Femur (tissue), 1 donor: ENCODE data around the gene MS4A14.
"Not testable (repeated sequence)": the region's sequence is repeated elsewhere in the genome, so short reads cannot be mapped to it uniquely, and the experiment has no call there.

Experiments
- DNase-seq: peaks from one replicate; pipeline ENCODE4 v3.0.0-alpha.2; 2017

The MS4A14 gene, protein sequence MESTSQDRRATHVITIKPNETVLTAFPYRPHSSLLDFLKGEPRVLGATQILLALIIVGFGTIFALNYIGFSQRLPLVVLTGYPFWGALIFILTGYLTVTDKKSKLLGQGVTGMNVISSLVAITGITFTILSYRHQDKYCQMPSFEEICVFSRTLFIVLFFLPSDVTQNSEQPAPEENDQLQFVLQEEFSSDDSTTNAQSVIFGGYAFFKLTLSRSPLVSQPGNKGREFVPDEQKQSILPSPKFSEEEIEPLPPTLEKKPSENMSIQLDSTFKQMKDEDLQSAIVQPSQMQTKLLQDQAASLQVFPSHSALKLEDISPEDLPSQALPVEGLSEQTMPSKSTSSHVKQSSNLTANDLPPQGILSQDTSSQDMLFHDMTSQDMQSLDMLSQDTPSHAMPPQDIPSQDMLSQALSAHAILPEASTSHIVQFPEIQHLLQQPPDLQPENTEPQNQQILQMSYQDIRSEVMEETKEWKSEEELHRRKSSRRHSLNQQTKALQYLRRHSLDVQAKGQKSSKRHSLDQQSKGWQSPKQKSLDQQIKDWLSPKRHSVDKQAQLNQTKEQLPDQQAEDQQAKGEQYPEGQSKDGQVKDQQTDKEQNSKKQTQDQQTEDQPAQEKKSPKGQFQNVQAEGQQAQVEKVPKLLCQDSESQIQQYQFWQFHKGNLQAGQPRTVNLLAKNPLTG

DNA sequence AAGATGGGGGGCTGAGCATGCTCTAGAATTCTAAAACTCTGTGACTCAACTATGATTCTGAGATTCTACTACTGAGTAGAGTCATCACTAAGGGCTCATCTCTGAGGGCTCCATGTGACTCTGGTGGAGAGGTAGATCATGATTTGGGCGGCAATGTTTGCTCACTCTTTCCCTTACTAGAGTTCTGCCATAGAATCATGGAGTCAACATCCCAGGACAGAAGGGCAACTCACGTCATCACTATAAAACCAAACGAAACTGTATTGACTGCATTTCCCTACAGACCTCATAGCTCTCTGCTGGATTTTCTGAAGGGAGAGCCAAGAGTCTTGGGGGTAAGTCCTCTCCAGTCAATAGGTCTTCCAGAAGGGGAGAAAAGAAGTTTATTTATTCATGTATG is at the start of gene MS4A14:
Gene MS4A14 (plus strand): TSS at position 78 of the 400 bp plus-strand sequence. CDS start 120 bp downstream, at position 198.
- DNase-seq, result no peak

DNA sequence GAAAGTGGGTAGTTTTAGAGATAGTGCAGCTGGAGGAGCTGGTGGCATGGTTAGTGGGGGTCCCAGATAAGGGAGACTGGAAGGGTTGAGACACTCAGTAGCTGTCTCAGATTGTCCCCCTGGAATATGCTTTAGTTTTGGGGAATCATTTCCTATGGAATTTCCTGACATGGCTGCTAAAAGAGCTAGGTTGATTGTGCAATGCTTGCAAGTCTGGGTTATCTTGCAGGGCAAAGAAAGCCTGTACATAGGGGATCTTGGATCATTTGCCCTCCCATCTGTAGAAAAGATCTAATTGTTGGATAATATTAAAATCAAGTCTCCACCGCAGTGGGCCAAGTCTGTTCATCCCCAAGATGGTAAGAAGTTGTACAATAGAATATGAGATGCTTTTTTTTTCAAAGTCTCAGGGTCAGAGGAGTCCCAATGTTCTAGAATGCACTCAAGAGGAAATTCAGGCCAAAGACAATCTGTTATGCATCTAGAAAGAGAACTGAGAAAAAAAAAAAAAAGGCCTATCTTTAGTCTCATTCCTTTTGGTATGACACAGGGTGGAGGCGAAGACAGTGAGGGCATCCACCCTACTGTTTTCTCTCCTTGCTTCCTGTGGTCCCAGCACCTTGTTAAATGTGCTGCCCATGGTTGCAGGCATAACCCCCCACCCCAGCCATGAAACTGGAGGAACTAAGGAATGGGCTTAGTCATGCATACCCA is 49.0 kb upstream of the MS4A14 start:
- no peak for DNase-seq

DNA sequence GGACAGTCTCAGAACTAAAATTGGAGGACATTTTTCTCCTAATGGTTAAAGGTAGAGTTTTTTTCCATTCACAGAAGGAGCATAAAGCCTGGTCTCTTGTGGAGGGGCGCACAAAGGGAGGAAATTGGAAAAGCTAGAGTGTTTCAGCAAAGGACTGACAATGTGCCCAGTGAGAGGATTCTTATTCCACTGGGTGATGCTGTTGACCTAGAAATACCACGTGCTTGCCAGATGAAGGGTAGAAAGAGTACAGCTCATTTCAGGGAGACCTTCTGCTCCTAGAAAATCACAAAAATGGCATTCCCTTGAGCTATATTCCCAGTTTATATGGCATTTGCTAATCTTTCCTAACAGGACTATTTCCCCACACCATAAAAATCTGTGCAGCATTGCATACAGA is 48.1 kb upstream of the MS4A14 start:
- no peak for DNase-seq

DNA sequence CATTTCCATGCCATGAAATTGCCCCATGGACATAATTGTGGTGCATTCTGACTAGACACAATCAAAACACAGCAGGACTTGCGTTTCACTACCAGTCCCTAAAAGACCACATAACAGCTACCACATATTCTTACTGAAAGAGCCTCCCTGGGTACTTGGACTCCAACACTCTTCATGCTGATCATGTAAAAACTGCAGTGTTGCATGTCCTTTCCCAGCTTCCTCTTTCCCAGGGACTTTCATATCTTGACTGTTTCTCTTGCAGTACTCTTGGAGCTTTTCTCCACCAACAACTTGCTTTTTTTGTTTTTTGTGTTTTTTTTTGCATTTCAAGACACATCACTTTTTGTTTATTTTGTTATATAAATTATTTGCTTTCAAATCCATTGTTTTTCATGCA is 46.3 kb upstream of the MS4A14 start:
- DNase-seq, result no peak

DNA sequence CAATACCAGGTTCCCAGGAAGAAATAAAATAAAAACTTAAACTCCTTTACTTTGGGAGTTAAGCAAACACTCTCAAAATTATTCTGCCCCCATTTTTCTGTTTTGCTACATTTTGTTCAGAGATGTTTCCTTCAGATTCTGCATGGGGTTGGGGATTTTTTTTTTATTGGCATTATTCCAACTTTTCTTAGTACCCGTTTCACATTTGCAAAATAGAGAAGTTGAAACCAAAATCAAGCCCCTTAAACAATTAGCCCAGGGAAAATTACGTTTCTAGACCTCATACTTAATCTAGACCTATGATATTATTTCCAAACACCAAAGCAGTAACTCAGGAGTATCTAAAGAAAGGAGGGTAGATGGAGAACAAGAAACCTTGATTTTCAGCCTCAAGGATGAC is 38.5 kb upstream of the MS4A14 start:
- no peak for DNase-seq

DNA sequence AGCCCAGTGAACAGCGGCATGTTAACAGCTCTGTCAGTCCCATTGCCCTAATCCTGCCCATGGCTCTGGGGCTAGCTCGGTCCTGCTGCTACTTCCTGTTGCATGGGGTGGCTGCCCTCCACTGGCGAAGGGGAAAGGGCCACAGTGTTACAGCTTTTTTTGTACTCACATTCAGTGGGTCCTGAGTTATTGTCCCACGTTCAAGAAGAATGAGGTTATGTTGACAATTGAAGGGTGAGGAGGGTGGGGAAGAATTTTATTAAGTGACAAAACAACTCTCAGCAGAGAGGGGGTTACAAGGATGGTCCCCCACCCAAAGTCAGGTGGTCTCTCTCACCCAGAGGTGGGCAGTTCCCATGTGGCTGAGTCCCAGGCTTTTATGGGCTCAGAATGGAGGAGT is 35.6 kb upstream of the MS4A14 start:
- no peak for DNase-seq

DNA sequence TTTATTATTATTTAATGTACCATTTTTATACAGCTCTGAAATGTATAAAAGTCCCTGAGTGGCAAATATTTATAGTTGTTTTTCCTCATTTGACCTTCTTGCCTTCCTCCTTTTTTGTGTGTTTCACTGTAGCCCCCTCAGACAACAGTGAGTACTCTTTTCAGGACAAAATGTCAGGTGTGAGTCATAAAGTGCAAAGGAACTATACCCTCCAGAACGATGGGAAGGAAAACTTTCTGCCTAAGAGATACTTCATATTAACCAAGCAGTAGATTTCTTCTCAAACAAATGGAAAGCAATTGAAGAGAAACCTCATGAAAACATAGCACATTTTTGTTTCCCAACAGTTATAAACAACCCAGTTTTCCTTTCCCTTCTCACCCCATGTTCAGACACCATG is 34.0 kb upstream of the MS4A14 start:
- DNase-seq, result no peak

DNA sequence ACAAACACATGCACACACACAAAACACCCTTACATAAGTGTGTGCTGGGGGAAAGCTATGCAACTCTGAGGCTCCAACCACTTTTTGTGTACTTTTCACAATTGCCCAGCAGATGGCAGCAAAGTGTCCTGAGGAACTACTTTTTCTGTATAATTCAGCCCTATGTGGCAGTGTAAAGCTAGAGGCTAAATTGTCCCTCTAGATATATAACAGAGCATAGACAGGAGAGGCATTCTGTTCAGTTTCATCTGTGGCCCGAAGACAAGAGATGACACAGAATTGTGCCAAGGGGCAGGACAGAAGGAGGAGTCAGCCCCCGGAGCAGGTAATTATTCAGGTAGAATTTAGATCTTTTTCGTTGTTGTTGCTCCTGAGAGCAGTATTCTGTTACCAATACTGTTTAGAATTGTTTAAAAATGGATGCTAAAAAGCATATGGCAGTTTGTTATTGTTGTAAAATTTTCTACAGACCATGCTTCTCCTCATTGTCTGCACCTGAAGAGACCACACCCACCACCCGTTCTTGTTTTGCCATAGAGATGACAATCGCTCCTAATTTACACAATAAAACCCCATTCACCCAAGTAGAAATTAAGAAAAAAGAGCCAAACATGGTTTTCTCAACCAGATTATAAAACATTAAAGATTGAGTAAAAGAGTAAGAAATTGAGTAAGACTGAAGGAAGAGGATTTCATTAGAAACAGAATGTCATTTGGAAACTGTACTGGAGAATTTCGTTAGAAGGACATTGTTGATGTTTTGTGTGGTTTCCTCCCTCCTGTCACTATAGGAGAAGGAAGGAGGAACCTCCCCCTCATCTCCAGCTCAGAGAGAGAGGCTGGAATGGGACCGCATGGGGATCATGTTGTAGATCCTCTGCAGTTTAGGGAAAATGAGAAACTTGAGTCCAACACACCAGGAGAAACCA is 32.5 kb upstream of the MS4A14 start:
- DNase-seq, result peak; percentile 70

DNA sequence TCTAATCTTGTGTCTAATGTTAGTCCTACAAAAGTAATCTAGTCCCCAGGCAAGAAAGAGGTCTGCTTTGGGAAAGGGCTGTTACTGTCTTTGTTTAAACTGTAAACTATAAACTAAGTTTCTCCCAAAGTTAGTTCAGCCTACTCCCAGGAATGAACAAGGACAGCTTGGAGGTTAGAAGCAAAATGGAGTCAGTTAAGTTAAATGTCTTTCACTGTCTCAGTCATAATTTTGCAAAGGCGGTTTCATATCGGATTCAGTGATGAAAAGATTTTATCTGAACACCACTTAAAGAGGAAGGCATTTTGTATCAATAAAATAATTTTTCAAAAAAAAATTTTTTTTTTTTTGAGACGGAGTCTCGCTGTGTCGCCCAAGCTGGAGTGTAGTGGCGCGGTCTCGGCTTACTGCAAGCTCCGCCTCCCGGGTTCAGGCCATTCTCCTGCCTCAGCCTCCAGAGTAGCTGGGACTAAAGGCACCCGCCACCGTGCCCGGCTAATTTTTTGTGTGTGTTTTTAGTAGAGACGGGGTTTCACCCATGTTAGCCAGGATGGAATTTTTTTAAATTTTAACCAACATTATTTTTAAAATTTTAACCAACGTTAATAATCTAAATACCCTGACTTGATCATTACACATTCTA is 29.9 kb upstream of the MS4A14 start:
- not testable (repeated sequence) for DNase-seq

DNA sequence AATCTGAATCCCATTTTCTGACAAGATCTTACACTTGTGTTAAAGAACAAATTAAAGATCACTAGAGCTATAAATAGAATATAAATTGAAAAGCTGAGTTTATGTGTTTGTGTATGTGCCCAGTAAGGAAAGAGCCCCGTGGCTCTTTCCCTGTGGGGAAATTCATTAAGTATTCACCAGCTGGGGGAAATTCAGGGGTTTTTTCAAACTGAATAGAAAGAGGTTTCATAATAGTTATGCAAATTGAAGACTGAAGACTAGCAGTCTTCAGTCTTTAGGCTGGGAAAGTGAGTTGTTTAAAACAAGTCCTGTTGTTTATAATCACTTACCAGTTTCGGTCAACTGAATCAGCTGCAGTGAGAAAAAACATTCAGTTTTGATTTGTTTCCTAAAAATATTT is 29.2 kb upstream of the MS4A14 start:
- no peak for DNase-seq

DNA sequence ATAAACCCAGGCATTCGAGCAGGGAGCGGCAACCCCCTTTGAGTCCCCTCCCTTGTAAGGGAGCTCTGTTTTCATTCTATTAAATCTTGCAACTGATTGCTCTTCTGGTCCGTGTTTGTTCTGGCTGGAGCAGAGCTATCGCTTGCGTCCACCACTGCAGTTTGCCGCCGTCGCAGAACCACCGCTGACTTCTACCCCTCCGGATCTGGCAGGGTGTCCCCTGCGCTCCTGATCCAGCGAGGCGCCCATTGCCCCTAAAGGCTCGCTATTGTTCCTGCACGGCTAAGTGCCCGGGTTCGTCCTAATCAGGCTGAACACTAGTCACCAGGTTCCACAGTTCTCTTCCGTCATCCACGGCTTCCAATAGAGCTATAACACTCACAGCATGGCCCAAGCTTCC is 28.4 kb upstream of the MS4A14 start:
- no peak for DNase-seq

DNA sequence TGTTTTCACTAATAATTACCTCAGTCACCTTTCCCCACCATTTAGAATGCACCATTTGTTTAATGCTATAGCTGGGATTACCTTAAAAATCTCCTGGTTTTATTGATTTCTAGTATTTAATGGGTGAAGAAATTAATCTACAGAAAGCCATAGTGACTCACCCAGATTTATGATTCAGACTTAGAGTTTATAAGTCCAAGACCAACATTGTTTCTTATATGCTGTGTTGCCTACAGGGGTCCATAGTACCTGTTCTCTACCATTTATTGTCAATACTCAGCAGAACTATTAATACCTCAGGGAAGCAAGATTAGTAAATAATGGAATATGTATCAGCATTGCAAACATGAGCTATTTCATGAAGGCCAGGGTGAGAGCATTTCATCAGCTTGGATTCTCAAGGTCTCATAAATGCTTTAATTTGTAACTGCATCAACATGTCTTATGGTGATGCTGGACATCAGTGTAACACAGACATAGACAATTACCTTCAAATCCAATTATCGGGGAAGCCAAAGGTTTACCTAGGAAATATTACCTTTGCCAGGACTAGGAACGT is 25.9 kb upstream of the MS4A14 start:
- DNase-seq, result no peak

DNA sequence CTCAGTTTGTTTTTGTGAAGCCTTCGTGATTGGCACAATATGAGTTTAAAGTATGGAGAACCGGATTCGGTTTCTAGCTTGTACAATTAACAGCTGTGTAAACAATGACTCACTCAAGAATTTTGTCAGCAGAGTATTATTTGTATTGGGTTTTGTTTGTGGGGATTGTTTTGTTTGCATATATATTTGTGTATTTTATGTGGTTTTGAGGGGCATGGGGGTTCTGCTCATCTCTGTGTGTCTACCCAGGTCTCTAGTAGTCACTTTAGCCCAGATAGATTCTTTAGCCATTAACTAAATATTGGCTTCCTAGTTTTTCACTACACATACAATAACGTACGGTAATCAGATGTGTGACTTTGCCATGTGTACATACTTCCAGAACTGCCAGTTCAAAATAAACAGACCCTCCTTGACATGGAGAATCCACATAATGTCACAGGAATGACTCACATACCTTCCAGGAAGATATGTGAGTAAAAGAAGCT is 25.4 kb upstream of the MS4A14 start:
- DNase-seq, result no peak

DNA sequence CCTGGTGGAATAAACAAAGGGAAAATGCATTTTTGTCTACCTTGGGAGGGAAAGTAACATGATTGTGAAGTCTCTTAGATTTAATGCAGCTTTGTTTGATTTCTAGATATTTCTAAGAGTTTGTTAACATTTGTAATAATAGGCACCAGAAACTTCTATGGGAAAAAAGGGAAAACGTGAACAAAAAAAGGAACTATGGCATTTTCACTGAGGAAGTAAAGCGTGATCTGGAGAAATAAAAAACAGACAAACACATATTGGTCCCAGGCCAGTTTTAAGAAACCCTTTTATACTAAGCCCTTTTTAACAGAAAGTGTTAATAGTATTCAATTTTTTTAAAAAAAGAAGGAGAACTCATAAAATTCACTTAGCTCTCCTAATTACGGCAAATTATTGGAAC is 24.9 kb upstream of the MS4A14 start:
- no peak for DNase-seq

DNA sequence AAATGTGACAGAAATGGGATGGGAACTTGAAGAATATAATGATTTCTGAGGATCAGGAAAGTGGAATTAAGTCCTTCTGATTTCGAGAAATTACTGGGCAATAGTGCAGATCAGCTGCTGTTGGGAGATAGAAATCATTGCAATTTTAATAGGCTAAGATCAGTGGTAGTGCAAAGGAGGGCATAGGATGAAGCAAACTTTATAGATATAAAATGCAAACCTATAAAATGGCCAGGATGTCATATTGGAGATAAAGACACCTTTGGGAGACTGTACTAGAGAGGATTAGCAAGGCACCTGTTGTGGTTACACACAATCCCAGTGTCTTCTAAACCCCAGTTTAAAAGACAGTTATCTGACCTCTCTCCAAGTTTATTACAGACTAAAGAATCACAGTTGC is 24.4 kb upstream of the MS4A14 start:
- DNase-seq, result no peak

DNA sequence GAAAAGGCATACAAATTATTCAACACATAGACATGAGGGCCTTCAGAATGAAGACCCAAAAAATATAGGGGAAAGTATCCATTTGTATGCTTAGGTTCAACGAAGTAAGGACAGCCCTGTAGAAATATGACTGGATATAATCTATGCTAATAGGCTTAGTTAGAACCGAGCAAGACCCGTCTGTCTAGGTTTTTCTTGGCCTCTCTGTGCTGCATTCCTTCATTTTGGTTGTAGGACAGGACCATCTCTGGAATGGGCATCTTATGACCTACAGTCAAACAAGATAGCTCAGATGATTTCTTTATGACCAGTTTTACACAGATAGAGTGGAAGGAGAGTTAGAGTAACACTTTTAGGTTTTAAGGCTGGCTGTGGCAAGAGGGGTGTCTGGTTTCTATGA is 23.5 kb upstream of the MS4A14 start:
- DNase-seq, result no peak

DNA sequence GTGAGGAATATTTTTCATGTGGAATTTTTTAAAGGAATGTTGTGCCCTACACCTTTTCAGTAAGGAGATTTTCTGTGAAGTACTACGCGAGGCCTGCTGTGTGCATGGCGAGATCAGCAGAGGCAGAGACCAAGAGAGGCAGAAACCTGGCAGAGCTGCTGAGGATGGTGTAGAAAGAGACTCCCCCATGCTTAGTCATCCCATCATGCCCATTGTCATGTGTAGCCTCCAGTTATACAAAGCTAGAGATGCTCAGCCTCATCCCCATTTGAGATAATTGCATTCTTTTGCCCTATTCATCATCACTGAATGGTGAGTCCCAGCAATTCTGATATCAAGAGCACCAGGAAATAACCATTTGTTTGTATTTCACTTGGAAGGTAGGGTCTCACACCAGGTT is 20.9 kb upstream of the MS4A14 start:
- no peak for DNase-seq

DNA sequence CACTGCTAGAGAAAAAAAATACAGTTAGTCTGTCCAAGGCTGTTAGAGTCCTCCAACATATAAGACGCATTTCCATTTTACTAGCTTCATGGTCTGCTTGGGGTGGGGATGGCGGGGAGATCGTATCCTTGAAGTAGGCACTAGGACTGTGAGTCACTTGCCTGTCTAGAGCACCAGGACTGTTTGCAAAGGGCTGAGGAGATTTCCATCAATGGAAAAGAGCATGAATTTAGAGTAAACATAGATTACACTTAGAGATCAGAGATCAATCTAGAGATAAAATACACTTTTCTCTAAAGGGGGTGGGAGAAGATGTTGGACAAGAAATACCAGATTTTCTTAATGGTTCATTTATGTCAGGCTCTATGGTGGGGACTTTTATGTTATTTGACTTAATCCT is 19.7 kb upstream of the MS4A14 start:
- no peak for DNase-seq

DNA sequence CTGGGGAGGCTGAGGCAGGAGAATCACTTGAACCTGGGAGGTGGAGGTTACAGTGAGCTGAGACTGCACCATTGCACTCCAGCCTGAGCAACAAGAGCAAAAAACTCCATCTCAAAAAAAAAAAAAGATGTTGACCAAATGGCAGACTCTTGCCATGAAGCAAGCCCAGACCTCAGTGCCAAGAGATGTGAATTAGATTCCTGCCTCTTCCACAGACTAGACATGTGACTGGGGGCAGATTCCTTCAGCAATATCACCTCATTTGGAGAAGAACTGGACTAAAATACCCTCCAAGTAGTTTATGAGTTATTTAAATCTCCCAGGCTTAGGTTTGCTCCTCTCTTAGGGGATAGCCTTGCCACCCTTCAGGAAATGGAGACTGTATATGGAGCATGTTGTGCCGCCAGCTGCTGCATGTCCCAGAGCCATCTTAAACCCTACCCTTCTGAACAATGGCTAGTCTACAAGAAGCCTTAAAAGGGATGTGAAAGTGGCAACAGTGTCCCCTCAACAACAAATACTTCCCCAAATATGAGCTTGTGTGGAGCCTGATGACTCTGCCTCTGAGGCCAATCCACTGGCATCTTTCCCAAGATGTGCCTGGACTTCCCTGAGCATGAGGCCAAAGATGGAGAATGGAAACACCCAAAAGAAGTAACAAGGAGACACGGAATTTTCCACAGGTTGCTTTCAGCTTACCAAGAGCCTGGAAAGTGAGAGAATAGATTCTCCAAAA is 18.7 kb upstream of the MS4A14 start:
- peak; percentile 60 for DNase-seq

DNA sequence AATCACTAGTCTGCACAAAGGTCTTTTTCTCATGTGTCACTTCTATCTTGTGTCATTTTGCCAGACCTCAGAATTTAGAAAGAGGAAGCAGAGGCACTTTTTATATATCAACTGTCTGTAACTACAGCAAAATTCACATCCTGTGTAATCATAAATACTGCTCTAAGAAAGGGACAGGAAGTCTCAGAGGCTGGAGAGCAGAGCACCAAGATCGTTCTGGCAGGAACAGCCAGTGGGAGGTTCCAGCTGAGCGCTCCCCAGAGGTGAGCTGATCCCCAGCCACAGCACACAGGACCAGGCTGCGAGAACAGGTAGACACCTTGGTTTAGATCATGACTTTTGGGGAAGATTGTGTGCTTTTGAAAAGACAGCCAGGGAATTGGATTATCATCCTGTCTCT is 17.9 kb upstream of the MS4A14 start, which contains the start of gene MS4A7:
Gene MS4A7 (plus strand): TSS at position 179 of the 400 bp plus-strand sequence. CDS start 4,610 bp downstream, outside the sequence.
- DNase-seq, result peak; percentile 37
